Hematopoietic multipotent progenitor cell (in vitro differentiated cells): ENCODE results near the gene GMPR. TPM values are rescaled to one million over a fixed set of nuclear protein-coding genes. Genes with fewer than 3 reads are reported as not detected.
"Not testable (repeated sequence)": the region's sequence is repeated elsewhere in the genome, so short reads cannot be mapped to it uniquely, and the experiment has no call there.

ENCODE experiments used
- DNase-seq, 3 donors: peaks; one replicate each; pipeline ENCODE4 v3.0.0-alpha.2; 2011 to 2015; ENCODE audit warnings: low read depth in 2 of 3, low spot score in 2 of 3
- total RNA-seq: library from RNA; depleted of rRNA; stranded (reverse); fragments of >200 nt; gene quantifications from one replicate; pipeline ENCODE4 v1.2.3, GENCODE V29; 2012

The GMPR gene
- total RNA-seq, 1 donor = 36.4 TPM

DNA sequence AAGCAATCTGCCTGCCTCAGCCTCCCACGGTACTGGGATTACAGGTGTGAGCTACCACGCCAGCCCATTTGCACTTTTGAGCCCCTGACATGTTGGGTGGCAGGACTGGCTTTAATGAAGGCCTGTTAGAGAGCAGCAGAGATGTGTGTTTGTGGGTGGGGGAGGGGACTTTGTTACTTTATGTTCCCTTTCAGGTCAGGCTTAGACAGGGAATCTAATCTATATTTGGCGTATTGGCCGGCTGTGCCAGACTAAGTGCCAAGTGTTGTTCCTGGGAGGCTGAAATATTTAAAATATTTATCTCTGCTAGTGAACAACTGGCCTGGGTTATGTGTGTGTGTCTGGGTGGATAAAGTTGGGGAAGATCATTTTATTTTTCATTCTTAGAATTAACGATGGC is 6.1 kb downstream of the GMPR start:
- DNase-seq = no peak

DNA sequence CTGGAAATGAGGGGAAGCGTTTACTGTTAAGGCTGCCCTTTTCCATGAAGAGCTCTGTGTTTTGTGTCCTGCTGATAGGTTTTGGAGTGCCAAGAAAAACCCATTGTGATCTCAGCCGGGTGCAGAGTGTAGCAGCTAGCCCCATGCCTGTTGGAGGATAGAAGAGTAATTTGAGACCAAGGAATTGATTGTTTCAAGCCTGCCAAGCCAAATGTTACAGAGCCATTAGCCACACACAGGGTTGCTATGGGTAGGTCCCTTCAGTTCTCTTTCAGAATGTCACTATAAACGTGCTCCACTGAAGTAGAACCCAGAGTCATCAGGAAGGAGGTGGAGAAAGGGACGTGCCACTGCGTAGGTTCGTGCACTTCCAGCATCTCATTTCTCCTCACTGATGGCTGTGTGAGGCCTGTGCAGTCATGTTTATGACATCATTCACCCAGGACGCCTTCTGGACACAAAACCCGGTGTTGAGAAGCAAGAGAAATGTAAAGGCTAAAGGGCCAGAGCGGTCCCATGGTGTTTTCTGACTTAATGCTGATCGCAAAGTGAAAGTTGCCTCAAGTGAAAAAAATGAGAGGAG is 6.6 kb downstream of the GMPR start:
- DNase-seq = no peak

DNA sequence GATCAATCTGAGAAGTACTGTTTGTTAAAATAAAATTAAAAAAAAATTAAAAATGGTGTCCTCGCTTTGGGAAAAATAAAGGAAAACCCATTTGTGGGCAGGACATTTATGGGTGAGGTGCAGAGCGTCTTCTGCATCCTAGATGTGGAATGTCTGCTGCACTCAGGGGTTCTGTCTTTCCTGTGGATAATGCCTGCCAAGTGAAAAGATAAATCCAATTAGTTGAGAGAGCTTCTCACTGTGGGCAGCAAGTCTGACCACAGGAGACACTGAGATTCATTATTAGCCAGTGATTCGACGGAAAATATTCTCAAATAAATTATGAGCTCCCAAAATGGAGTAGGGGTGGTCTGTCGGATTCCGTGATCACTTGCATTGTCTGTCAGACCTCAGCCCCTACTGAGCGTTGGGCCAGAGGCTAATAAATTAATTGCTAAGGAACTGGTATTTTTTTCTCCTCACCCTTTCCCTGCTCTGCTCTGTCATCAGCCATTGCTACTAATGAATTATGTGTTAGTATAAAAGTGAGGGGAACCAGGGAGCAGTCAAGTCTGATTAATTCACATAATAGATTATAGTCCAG is 10.0 kb downstream of the GMPR start:
- DNase-seq = no peak

DNA sequence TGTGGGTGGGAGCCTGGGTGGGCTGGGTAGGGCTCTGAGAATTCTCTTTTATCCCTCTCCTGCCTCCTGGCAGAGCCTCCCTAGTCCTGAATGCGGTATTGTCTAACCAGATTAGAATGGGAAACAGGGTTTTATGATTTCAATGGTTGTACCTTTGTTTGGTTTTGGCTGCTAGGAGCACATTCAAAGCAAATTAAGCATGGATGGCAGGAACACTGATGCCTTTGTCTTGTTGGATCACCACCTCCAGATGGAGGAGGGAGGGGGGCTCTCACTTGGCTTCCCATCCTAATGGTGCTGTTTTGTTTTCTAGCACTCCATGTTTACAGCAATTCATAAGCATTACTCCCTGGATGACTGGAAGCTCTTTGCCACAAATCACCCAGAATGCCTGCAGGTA is 11.6 kb downstream of the GMPR start:
- no peak for DNase-seq

DNA sequence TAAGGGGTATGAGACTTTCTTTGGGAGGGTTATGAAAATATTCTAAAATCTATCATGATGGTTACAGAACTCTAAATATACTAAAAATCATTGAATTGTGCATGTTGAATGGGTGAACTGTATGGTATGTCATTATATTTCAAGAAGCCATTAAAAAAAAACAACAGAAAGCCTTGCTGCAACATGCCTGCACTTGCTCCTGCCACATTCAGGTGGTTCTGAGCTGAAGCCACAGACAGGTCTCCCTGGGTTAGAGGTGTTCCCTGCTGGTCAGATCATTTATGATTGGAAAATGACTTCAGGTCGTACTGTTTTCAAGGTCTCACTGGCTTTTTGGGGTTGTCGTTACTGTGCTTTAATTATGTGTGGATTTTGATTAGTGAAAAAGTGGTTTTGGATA is 13.3 kb downstream of the GMPR start:
- no peak for DNase-seq

DNA sequence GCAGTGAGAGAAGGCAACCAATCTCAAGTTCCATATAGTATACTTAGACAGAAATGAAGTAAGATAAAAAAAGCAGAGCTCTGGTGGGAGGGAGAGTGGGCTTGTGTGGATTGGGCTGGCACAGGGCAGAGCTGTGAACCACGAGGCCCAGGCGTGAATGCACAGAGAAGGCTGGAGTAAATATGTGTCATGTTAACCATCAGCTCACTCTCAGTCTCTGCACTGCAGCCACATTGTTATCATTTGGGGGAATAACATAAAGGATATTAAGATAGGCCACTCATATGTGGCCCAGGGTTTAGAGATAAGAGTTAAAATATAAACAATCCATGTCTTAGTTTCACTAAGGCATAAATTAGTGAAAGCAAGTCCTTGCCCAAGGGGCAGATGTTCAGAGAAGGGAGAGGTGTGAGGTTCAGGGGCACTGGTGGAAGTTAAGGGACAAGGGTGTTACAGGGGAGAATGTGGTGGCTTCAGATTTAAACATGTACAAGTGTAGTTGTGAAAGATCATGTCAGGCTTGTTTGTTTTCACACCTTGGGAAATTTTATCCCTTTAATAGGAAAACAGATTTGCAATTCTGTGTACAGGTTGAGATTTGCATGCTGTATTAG is 14.4 kb downstream of the GMPR start:
- DNase-seq = no peak

DNA sequence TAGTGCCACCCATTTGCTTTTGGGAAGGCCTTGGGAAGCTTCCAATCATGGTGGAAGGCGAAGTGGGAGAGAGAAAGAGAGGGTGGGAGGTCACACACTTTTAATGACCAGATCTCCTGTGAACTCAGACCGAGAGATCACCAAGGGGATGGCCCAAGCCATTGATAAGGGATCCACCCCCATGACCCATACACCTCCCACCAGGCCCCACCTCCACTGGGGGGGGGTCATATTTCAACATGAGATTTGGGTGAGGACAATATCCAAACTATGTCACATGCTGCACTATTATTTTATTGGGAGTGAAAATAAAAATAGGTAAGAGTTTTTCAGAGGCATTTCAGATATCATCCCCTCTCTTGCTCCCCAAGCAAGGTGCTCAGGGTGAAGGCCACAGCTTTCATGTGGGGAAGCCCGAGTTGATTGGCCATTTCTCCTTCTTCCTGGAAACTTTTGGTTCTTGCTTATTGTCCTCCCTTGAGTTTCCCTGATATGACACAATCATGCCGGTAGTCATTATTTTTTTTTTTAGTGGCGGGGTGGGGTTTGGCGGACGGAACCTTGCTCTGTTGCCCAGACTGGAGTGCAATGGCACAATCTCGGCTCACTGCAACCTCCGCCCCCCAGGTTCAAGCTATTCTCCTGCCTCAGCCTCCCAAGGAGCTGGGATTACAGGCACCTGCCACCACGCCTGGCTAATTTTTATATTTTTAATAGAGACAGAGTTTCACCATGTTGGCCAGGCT is 15.2 kb downstream of the GMPR start:
- no peak for DNase-seq

DNA sequence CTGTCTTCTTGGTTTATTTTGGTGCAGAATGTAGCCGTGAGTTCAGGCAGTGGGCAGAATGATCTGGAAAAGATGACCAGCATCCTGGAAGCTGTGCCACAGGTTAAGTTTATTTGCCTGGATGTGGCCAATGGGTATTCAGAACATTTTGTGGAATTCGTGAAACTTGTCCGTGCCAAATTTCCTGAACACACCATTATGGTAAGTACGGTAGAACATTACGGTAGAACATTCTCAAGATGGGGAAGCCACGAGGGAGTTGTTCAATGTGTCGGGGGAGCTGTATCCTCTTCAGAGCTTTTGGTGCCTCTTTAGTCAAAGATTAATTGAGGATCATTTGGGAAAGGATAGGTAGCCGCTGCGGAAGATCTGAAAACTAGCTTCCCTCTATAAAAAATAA is 16.1 kb downstream of the GMPR start:
- DNase-seq = no peak

DNA sequence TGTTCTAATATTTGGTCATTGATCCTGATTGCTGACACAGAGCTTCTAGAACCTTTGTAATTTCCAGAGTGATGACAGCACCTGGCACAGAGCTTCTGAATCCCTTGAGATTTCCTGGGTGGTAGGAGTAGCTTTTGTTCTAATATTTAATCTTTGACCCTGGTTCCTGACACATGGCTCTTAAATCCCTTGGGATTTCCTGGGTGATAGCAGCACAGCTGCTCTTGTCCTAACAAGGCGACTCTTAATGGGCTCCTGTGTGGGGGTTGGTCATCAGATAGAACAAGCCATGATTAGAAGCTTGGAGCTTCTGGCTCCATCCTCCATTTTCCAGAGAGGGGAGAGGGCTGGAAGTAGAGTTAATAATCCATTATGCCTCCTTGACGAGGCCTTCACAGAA is 18.4 kb downstream of the GMPR start:
- no peak for DNase-seq

DNA sequence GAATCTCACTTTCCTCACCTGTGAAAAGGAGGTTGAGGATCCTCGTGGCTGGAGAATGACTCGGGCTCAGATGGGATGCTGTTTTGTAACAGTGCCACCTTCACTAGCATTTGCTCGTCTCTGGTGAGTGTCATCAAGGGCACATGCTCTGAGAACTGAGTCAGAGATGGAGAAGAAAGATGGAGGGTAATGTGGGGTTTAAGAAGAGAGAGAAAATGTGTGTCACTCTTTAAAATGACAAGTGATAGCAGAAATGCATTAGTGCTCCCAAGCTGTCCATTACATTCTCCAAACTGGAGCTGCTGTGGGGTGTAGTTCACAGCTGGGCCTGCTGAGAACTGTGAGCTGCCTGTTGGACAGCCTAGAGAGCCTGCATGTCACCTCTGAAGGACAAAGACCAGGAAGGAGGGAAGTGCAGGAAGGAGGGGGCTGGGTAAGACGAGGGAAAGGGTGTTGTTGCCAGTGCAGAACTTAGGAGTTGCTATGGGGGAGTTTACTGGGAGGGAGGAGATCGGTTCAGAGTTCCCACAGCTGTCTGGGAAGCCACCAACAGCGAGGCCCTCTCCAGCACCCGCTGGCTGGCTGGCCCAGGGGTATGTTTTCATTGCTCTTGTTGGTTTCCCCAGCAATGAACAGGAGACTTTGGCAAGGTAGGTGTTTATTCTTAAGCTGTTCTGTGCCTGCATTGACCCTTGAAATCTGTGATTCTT is 19.8 kb downstream of the GMPR start:
- no peak for DNase-seq

DNA sequence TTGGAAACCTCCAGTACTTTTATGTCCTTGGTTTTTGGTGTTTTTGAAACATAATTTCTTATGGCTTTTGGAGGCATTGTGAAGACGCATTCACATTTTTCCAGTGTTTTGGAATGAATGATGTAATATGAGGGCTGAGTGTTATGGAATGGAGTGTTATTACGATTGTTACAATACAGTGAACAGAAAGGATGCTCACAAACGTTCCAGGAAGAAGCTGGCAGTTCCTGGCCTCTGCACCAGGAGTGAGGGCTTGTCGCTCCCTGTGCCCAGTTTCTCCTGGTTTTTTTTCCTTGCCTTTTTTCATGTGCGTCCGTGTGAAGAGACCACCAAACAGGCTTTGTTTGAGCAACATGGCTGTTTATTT is 20.3 kb downstream of the GMPR start:
- no peak for DNase-seq

DNA sequence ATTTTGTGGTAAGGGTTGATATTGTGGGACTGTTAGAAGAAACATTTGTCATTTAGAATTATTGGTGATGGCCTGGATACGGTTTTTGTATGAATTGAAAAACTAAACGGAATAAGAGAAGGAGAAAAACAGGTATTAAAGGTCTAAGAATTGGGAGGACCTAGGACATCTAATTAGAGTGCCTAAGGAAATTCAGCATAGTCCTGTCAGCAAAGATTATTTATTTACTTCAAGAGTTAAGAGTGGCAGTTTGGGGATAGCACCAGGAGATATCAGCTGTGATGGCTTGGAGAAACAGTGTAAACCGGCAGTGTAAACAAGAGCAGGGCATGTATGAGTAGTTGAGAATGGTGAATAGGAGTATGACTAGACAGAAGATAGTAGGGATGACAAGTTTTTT is 21.2 kb downstream of the GMPR start:
- not testable (repeated sequence) for DNase-seq

DNA sequence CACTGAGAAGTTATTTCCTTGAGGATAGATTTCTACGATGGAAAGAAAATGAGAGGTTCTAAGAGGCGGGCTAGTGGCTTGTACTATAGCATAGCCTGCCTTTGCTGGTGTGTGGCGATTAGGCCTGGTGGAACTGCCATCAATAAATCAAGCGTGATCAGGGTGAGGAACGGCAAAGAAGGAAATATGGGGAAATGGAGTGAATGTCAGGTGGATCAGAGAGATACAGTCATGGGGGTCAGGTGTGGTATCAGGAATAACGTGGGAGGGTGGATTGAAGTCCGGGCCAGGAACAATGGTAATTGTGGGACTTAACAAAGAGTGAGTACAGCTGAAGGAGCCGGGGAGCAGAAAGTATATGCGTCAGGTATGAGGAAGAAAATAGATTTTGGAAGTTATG is 22.2 kb downstream of the GMPR start:
- DNase-seq = not testable (repeated sequence)

DNA sequence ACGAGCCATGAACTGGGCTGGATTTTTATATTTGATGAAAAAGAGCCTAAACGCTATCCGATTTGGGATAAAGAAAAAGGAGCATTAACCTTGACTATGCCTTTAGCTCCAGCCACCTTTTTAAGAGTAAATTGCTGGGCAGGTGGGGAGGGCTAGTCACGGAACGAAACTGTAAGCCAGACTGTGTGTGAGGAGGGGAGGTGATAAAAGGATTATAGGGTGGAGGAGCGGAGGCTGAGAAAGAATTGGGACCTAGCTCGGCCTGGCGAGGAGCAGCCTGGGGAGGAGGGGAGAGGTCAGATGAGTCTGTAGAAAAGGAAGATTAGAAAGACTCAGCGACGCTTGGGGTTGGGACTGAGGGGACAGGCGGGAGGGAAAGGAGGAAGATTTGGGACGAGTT is 24.4 kb downstream of the GMPR start:
- not testable (repeated sequence) for DNase-seq

DNA sequence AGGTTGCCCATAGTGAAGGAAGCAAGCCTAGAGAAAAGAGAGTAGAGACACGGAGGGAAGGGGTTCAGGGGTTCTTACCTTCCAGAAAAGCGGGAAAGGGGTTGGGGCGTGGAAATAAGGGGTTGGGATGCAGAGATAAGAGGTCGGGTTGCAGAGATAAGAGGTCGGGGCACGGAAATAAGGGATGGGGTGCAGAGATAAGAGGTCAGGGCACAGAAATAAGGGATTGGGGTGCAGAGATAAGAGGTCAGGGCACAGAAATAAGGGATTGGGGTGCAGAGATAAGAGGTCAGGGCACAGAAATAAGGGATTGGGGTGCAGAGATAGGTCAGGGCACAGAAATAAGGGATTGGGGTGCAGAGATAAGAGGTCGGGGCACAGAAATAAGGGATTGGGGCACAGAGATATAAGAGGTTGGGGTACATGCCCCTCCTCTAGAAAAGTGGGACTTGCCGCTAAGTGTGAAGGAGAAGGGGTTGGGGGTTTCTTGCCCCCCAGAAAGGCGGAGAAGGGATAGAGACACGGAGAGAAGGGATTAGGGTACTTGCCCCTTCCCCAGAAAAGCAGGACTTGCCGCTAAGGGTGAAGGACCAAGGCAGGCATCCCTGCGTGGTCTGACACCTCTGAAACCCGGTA is 25.2 kb downstream of the GMPR start:
- DNase-seq = not testable (repeated sequence)

DNA sequence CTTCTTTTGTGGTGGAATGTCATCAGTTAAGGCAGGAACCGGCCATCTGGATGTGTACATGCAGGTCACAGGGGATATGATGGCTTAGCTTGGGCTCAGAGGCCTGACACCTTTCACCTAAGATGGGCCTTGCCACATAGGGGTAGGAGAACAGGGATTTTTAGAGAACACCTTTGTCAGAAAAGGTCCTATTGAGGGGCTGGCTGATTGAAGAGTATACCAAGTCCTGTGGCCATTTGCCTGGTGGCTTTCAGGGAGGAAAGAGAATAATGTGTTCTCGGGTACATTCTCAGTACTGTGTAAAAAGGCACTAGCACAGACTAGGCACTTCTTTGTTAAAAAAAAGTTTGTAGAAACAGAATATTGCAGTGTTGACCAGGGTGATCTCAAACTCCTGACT is 26.4 kb downstream of the GMPR start:
- DNase-seq = no peak

DNA sequence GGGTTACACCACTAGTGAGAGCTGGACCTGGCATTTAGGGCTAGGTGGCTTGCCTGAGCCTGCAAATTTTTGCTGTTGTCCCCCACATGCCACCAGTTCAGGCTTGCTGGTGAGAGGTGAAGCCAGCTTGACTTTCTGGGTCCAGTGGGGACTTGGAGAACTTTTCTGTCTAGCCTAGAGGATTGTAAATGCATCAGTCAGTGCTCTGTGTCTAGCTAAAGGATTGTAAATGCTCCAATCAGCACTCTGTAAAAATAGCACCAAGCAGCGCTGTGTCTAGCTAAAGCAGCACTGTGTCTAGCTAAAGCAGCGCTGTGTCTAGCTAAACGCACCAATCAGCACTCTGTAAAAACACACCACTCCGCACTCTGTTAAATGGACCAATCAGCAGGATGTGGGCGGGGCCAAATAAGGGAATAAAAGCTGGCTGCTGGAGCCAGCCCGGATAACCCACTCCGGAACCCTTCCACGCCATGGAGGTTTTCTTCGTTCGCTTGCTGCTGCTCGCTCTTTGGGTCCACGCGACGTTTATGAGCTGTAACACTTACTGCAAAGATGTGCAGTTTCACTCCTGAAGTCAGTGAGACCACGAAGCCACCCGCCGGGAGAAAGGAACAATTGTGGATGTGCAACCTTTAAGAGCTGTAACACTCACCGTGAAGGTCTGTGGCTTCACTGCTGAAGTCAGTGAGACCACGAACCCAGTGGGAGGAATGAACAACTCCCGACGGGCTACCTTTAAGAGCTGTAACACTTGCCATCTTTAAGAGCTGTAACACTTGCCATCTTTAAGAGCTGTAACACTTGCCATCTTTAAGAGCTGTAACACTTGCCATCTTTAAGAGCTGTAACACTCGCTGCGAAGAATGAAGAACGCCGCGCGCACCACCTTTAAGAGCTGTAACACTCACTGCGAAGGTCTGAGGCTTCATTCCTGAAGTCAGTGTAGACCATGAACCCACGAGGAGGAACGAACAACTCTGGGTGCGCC is 27.3 kb downstream of the GMPR start:
- DNase-seq = no peak

DNA sequence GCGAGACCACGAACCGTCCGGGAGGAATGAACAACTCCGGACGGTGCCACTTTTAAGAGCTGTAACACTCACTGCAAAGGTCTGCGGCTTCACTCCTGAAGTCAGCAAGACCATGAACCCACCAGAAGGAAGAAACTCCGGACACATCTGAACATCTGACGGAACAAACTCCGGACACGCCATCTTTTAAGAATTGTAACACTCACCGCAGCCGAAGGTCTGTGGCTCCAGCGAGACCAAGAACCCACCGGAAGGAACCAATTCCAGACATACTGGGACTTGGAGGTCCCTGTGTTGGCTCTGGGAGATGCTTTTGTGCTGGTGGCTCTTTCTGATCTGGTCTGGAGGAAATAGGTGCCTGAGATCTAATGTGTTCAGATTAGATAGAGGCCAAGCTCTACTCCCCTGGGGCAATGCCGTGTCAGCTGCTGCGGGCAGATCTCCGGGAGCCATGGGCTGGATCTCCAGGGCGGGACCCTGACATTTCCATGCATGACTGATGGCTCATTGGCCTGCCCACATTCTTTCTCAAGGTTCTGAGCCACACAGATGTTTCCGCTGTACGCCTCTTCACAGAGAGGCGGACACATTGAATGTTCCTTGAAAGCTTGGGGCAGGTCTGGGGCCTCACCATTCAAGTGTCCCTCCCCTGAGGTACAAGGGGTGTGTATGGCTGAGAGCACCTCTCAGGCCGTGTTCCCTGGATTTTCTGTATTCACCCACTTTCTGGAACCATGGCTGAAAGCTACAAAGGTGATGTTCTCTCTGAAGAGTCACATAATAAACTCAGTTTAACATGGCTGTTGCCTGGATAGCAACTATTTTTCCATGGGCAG is 29.3 kb downstream of the GMPR start:
- peak in 2 of 3 donors; percentile 10 to 17 for DNase-seq
